Stomach (tissue), 4 donors: ENCODE data around the gene UNC5A.

Experiments
- CTCF ChIP-seq, 7 experiments: fragments of 450-650 bp in 4 of 7; fragments of 200-600 bp in 3 of 7; sonication (generic) in 3 of 7; IDR thresholded peaks; one replicate each; pipeline ENCODE4 v1.5.1; 2016 to 2019; ENCODE audit warnings: antibody characterized with exemption in 7 of 7, control low read depth in 2 of 7, mild to moderate bottlenecking in 1 of 7
- EP300 ChIP-seq: sonication (generic); formaldehyde crosslinking; IDR thresholded peaks from one replicate; pipeline ENCODE4 v1.6.1; 2017; ENCODE audit warnings: antibody characterized with exemption
- POLR2A ChIP-seq, 4 donors: fragments of 450-650 bp; IDR thresholded peaks; one replicate each; pipeline ENCODE4 v1.6.1; 2016; ENCODE audit warnings: antibody characterized with exemption in 4 of 4, control low read depth in 2 of 4, mild to moderate bottlenecking in 1 of 4, moderate library complexity in 1 of 4

GRCh38 chr5:176817369-176817840, 7.0 kb downstream of the UNC5A start:
- TF ChIP-seq CTCF (IDR thresholded peaks at IDR 0.05), result no peak
- TF ChIP-seq EP300, result no peak
- TF ChIP-seq POLR2A (IDR thresholded peaks at IDR 0.05), result no peak
